Measurements from ENCODE around the gene DPP6.

Gene DPP6

GRCh38 chr7:154744256-154744860, 692.2 kb downstream of the DPP6 start:
- DNase-seq = no peak

DNA sequence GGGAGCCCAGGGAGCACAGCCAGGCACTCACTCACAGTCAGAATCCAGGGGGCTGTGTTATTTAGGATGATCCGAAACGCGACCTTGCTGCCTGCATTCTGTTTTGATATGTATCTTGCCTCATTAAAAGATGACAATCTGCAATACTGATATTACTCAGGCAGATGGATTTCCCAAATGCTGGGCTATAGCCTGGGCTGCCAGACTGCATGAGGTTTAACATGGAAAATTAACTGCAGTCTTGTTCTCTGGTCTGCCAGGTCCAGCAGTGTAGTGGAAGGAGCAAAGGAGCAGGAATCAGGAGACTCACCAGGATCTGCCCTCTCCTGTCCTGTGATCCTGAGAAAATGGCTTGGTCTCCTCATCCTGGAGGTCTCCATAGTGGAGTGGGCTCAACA, 692.7 kb downstream of the DPP6 start:
- no peak for DNase-seq

DNA sequence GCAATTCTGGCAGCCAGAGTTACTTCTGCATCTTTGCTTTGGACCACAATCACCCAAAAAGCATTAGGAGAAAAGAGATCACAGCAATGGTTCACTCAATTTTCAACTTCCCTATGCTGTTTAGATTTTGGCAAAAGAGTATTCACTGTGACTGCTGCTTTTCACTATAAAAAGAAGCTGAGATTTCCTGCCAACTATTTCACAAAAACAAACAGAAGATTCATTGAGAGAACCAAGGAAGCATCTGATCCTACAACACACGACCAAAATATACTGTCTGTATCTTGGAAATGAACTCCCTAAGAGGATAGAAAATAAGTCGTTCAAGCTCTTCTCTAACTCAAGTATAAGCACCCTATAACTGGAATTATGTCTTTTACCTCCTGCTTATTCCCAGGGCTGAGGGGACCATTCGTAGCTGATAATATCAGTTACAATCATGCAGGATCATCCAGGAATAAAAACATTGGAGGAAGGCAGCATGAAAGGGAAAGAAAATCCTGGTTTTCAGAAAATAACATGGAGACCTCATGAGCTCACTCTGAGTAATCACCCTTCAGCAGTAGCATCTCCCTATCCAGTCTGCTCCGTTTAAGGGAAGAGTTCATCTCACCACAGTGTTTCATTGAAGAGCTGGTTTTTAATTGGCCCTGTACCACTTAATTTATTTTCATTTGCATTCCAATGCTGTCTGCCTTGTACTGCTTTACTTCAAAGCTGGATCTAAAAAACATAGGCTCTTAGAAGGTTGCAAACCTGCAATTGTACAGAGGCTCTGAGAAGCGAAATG, 694.6 kb downstream of the DPP6 start:
- no peak for DNase-seq

GRCh38 chr7:154748089-154748786, 696.0 kb downstream of the DPP6 start:
- no peak for DNase-seq

DNA sequence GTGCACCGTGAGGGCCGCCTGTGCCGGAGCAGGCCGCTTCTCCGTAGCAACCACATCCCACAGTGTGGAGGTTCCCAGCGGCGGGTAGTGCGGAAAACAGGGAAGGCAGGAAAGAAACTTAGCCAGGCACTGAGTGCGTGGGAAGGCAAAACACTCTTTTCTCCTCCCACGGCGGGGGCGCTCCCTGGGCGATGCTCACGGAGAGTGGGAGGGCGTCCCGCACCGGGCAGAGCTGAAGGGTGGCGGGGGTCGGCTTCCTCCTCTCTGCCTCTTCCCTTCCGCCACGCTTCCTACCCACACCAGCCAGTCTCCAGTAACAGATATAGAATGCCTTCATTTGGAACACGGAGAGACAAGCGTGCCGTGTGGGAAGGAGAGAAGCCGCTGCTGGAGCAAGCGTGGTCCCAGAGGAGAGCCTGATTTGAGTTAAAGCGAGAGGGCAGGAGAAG, 698.2 kb downstream of the DPP6 start:
- DNase-seq = no peak

DNA sequence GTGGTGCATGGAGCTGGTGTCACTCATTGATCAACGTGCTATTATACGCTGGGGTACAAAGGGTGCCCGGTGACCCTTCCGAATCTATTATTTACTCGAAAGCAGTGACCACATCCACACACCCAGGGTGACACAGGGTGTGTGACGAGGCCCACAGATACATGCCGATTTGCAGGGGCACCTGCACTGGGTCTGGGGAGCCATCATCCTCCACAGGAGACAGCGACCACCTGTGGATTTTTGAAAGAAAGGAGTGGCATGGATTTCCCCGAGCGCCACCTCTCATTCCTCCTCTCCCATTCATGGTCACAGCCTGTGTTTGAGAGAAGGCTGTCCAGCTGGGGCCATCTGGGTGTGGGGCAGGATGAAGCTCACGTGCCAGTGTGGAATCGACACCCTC, 701.0 kb downstream of the DPP6 start:
- no peak for DNase-seq

DNA sequence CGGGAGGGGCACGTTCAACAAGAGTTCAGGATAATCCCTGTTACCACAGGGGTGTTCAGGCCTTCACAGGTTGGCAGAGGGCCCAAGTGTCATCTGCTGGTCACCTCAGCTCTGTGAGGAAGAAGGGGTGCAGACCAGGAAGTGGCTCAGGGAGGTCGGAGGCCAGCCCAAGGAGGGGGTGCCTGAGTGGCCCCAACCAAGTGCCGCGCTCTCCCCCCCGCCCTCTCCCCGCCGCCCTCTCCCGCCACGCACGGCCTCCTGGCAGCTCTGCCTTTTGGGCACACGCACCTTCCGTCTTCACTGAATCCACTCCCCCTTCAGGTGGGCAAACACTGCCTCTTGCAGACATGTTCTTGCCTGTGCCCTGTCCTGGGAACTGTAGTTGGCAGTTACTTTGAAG, 705.6 kb downstream of the DPP6 start:
- DNase-seq = no peak

- DNase-seq = no peak
Measured at GRCh38 chr7:154759989-154760388, 707.8 kb downstream of the DPP6 start.

DNA sequence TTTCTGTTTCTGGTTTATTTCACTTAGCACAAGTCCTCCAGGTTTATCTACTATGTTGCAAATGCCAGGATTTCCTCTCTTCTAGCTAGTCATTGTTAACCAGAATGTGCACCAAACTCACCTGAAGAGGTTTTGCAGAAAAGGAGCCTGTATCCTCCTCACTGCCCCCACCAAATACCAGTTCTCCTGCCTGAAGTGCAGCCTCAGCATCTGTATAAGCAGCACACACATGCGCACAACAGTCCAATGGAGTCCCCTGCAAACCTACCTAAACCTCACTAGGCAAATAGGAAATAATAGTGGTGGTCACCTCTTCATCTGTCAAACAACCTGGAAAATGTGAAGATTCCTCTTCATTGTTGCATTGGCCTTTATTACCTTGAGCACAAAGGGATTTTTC, 712.9 kb downstream of the DPP6 start:
- no peak for DNase-seq

DNA sequence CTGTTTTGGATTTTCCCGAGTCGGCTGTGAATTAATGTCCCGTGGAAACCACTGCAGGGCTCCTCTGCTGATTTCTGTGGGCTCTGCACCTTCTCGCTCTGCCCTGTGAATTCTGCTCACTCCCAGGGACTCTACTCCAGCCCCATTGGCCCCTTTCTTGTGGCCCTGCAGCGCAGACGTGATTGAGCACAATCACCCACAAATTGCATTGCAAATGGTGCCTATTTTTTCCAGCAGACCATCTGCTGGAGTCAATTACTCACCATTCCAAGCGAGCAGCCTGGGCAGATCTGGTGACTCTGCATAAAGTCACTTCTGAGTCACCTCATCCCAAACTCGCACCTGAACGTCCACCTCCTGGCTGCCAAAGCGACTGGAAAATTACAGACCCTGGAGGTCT, 714.9 kb downstream of the DPP6 start:
- no peak for DNase-seq

- no peak for DNase-seq
Measured at GRCh38 chr7:154767821-154768415, 715.7 kb downstream of the DPP6 start.

DNA sequence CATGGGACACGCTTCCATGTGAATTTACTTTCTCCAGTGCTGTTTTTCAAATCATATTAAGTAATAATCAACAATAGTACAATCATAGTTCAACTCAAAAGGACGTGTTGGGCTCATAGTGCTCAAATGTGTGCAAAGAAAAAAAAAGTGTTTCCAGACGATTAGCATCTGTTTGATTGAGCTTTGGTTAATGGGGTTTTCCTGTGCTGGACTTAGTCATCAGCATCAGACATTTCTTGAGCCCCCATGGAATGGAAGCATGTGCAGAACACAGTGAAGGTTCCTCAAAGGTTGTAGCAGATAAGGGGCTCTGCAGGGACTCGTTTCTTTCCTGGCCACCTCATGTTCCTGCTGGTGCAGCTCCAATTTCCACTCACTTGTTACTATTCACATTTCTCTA, 716.8 kb downstream of the DPP6 start:
- DNase-seq = no peak

DNA sequence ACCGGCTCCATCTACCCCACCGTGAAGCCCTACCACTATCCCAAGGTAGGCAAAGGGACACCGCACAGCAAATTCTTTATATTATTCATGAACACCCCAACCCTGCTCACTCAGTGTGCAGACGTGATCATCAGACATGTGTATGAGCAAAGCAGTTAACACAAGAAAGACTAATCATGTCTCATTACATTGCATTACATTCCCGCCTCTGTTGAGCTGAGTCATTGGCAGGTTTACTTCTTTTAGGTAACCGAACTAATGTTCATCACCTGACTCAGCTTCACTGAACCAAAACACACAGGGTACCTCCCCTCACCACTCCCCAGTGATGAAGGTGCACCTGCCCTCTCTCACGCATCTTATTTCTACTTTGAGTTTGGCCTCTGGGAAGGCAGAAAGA, 717.3 kb downstream of the DPP6 start:
- DNase-seq = no peak

GRCh38 chr7:154770361-154770760, 718.2 kb downstream of the DPP6 start:
- no peak for DNase-seq

- no peak for DNase-seq
Measured at GRCh38 chr7:154770962-154771361, 718.8 kb downstream of the DPP6 start.

GRCh38 chr7:154774303-154774969, 722.2 kb downstream of the DPP6 start:
- no peak for DNase-seq

- DNase-seq = no peak
Measured at GRCh38 chr7:154775681-154776080, 723.5 kb downstream of the DPP6 start.

- DNase-seq = no peak
Measured at GRCh38 chr7:154776350-154776749, 724.2 kb downstream of the DPP6 start.

- no peak for DNase-seq
Measured at GRCh38 chr7:154777023-154777422, 724.8 kb downstream of the DPP6 start.

- no peak for DNase-seq
Measured at GRCh38 chr7:154777489-154777888, 725.3 kb downstream of the DPP6 start.

DNA sequence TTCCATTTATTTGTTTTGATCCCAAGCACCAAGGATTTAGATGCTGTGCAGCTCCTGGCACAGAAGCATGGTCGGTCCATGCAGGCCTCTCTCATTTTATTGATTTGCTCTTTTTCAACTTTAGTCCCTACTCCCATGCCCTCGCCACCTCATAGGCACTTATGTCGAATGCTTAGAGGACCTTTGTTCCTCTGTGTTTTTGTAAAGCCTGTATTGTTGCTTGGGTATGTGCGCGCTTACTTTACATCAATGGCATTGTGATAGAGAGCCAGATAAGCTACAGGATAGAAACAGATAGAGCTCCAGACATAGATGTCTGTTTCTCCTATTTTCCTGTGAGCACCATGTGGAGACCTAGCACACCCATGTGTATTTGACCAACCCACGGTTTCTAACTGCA, 725.7 kb downstream of the DPP6 start:
- no peak for DNase-seq

DNA sequence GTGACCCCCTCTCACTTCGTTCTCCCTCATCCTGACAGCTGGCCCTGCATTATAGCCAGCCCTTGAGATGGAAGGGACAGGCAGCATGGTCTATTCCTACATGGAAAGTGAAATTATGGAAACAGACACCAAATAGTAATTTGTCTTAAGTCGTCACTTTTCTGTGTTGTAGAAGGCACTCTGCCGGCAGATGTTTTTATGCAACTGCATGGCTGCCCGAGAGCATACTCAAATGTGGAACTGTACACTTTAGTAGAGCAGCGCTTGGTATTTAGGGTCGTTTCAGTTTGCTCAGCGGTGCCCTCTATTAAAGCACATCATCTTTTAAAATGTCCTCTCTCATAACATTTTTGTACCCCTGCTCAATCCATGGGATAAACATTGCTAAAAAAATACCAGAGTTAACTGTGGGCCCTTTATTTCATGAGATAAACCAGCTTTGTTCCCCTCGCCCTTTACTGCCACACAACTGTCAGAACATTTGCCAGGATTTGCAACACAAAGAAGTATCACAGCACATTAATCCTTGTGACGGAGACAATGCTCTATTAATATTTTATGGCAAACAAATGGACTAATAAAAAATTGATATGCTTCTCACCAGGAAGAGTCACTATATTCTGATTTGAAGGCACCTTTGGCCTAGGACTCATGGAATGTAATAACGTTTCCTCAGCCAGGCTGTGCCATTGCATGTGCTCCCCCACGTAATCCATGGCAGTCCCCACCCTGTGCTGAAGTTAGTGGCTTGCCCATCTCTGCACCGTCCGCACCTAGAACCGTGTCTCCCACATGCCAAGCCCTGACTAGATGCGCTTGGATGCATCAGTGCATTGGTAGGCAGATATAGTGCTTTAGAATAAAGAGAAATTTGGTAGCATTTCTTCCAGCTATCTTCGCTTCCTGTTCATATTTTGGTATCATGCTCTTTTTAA, 729.4 kb downstream of the DPP6 start:
- no peak for DNase-seq
